Osteocyte (in vitro differentiated cells): Measurements from ENCODE around the gene TP53BP2. TPM values are rescaled to one million over a fixed set of nuclear protein-coding genes. Genes with fewer than 3 reads are reported as not detected.

Source experiments
- DNase-seq: peaks from one replicate; pipeline ENCODE4 v3.0.0; 2021; ENCODE audit warnings: mixed read lengths; ENCODE audit not compliant: unreplicated experiment; ENCODE audit errors: extremely low spot score
- H3K27ac Mint-ChIP-seq: one replicate; pipeline ENCODE4 v1.8.0; 2021; ENCODE audit warnings: mild to moderate bottlenecking, mixed read lengths; ENCODE audit not compliant: unreplicated experiment
- H3K27me3 Mint-ChIP-seq: one replicate; pipeline ENCODE4 v1.8.0; 2021; ENCODE audit warnings: mixed read lengths; ENCODE audit not compliant: unreplicated experiment
- H3K36me3 Mint-ChIP-seq: one replicate; pipeline ENCODE4 v1.8.0; 2021; ENCODE audit warnings: mixed read lengths; ENCODE audit not compliant: unreplicated experiment
- H3K4me1 Mint-ChIP-seq: one replicate; pipeline ENCODE4 v1.8.0; 2021; ENCODE audit warnings: mixed read lengths; ENCODE audit not compliant: unreplicated experiment
- H3K4me3 Mint-ChIP-seq: one replicate; pipeline ENCODE4 v1.8.0; 2021; ENCODE audit warnings: mild to moderate bottlenecking, moderate library complexity, mixed read lengths; ENCODE audit not compliant: unreplicated experiment
- H3K9me3 Mint-ChIP-seq: one replicate; pipeline ENCODE4 v1.8.0; 2021; ENCODE audit warnings: mixed read lengths; ENCODE audit not compliant: unreplicated experiment
- total RNA-seq: library from RNA; stranded (reverse); gene quantifications from 2 replicates; pipeline ENCODE4 v1.2.1, GENCODE V29; 2021
- TF ChIP-seq, protein P1 (sequence below): fragments of 200-600 bp; sonication (generic); IDR thresholded peaks from 2 replicates; pipeline ENCODE4 v1.5.0; 2021; ENCODE audit warnings: antibody characterized with exemption, mild to moderate bottlenecking, moderate library complexity

The TP53BP2 gene
- total RNA-seq, 1 donor from 2014 or later: 58.7 TPM

DNA sequence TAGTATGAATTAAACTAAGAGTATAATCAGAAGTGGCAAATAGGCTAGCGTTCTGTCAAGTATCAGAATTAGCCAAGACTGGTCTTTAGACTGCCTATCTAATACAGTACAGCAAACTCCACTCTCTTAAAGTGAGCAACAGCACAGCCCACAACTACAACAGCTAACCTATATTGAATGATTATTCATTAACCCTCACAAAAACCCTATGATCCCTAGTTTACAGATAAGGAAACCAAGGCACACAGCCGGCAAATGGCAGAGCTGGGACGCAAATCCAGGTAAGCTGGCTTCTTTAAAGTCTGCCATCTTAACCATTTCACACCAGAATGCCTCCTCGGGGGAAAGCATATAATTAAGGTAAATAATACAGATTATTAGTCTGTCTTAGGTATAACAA, 52.0 kb downstream of the TP53BP2 start:
- Mint-ChIP-seq H3K4me1 (peaks cover 3% of the 10 kb centered on the region), H3K27ac (no peak overlapping the region), H3K36me3 (peaks cover 56% of the 10 kb centered on the region), H3K27me3 (no peaks in the 10 kb centered on the region), H3K9me3 (no peaks in the 10 kb centered on the region), H3K4me3 (no peak overlapping the region)
- TF ChIP-seq, protein P1, sequence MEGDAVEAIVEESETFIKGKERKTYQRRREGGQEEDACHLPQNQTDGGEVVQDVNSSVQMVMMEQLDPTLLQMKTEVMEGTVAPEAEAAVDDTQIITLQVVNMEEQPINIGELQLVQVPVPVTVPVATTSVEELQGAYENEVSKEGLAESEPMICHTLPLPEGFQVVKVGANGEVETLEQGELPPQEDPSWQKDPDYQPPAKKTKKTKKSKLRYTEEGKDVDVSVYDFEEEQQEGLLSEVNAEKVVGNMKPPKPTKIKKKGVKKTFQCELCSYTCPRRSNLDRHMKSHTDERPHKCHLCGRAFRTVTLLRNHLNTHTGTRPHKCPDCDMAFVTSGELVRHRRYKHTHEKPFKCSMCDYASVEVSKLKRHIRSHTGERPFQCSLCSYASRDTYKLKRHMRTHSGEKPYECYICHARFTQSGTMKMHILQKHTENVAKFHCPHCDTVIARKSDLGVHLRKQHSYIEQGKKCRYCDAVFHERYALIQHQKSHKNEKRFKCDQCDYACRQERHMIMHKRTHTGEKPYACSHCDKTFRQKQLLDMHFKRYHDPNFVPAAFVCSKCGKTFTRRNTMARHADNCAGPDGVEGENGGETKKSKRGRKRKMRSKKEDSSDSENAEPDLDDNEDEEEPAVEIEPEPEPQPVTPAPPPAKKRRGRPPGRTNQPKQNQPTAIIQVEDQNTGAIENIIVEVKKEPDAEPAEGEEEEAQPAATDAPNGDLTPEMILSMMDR: no peak
- no peak for DNase-seq

GRCh38 chr1:223792046-223792445, 53.7 kb downstream of the TP53BP2 start:
- Mint-ChIP-seq H3K27me3 (no peaks in the 10 kb centered on the region), H3K36me3 (peaks cover 55% of the 10 kb centered on the region), H3K4me3 (no peak overlapping the region), H3K27ac (no peak overlapping the region), H3K9me3 (no peaks in the 10 kb centered on the region), H3K4me1 (peaks cover 3% of the 10 kb centered on the region)
- DNase-seq: no peak
- TF ChIP-seq, protein P1: no peak

- no peak overlapping the region for H3K27ac Mint-ChIP-seq
- H3K4me3 Mint-ChIP-seq: no peak overlapping the region
- TF ChIP-seq, protein P1: no peak
- no peaks in the 10 kb centered on the region for H3K27me3 Mint-ChIP-seq
- peaks cover 45% of the 10 kb centered on the region for H3K36me3 Mint-ChIP-seq
- H3K9me3 Mint-ChIP-seq: no peaks in the 10 kb centered on the region
- DNase-seq: no peak
- H3K4me1 Mint-ChIP-seq: peaks cover 3% of the 10 kb centered on the region
Observed at GRCh38 chr1:223788746-223789415, 56.9 kb downstream of the TP53BP2 start.

DNA sequence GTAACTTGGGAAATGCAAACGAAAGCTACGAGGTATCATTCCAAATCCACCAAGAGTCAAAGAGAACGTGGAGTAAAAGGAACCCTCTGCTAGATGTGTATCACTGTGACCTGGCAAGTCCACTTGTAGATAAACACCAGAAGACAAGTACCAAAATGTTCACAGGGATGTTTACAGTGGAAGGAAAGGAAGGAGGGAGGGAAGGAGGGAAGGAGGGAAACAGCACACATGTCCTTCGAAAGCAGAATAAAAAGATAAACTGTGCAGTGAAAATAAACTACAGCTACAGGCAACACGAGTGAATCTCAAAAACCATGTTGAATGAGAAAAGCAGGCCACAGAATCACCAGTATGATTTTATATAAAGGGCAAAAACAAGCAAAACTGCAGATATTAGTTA, 59.9 kb downstream of the TP53BP2 start:
- Mint-ChIP-seq H3K9me3 (no peaks in the 10 kb centered on the region), H3K4me3 (no peak overlapping the region), H3K36me3 (peaks cover 38% of the 10 kb centered on the region), H3K27ac (no peak overlapping the region), H3K4me1 (no peaks in the 10 kb centered on the region), H3K27me3 (no peaks in the 10 kb centered on the region)
- DNase-seq: no peak
- TF ChIP-seq, protein P1: no peak

DNA sequence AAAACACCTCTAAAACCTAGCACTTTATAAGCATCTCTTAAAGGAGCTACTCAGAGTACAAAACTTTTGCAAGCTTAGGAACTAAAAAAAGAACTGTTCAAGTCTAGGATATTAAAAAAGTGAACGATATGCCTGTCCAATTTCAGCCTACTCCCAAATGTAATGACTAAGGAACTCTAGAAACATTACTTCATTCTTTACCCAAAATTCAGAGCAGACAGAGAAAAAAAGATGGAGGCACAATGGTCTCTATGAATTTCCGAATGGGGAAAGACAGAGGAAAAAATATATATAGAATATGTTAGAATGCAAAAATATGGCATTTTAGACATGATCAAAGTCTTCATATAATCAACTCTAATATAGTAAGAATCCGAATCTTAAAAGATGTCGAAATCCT, 61.2 kb downstream of the TP53BP2 start:
- Mint-ChIP-seq H3K4me3 (no peak overlapping the region), H3K9me3 (no peaks in the 10 kb centered on the region), H3K27me3 (no peaks in the 10 kb centered on the region), H3K36me3 (peaks cover 43% of the 10 kb centered on the region), H3K27ac (no peak overlapping the region), H3K4me1 (no peaks in the 10 kb centered on the region)
- TF ChIP-seq, protein P1: no peak
- no peak for DNase-seq
